ENCODE measurements around the gene NTPCR.

GRCh38 chr1:232964601-232965000, 14.2 kb downstream of the NTPCR start:
- TF ChIP-seq CTCF (IDR thresholded peaks at IDR 0.05; ENCODE audit: insufficient read depth, low read depth, low read length) (no peak), EZH2 (IDR thresholded peaks at IDR 0.05; ENCODE audit: insufficient read depth, low read length) (no peak)
